ENCODE results near the gene LHFPL3. TPM values are rescaled to one million over a fixed set of nuclear protein-coding genes. Genes with fewer than 3 reads are reported as not detected.

Gene LHFPL3
- total and polyA plus RNA-seq, 9 of the 15 experiments (the other 6 are each of a cell fraction or from before 2014, with no cell fraction given), result 0.21 to 0.52 TPM; not detected in 7

DNA sequence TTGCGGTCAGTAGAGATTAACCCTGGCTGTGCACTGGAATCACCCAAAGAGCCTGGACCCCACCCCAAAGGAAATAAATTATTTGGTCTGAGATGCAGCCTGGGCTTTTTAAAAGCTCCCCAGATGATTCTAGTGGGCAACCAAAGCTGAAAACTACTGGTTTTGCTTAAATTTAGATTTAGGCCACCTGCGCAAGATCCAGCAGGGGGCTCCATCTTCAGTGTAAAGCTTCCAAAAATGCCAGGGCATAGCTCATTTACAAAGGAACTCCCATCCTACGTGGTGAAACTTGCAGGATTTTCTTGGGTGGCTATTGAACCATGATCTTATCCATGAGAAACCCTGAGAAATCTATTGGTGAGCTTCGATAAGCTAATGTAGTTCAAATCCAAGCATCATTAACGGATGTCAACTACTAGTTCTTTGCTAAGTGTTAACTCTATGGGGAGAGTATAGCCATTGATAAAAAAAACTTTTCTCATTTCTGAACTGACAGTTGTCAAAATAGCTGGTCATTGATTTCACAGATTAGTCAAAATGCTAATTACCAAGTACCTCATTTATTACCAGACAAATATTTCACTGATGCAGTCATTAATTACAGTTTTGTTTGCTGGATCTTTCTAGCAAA lies 315.3 kb downstream of the LHFPL3 start:
- DNase-seq (ENCODE audit: extremely low read depth in 1 of 4, low spot score in 3 of 4), result peak; percentile 15 to 35 (median 26)
- Histone ChIP-seq H2AFZ (ENCODE audit: low read depth, low read length) (no peak overlapping the region), H3K27me3 (ENCODE audit: control insufficient read depth in 2 of 2, insufficient read depth in 2 of 2, low read length in 2 of 2) (peaks cover 3 to 7% of the 10 kb centered on the region in 2 experiments; a peak in 3 of 5 replicates), H3K4me2 (ENCODE audit: insufficient read depth, low read length) (no peak overlapping the region), H3K79me2 (ENCODE audit: control insufficient read depth, insufficient read depth, low read length) (no peaks in the 10 kb centered on the region), H3K4me1 (replicated peaks in 1 of 2; ENCODE audit: control insufficient read depth in 2 of 2, insufficient read depth in 2 of 2, low read length in 2 of 2) (no peaks in the 10 kb centered on the region), H3K9me3 (replicated peaks; ENCODE audit: control insufficient read depth, insufficient read depth, low read depth, low read length) (no peaks in the 10 kb centered on the region), H3K9me1 (ENCODE audit: control insufficient read depth, insufficient read depth, low read length) (no peaks in the 10 kb centered on the region), H3K9ac (ENCODE audit: insufficient read depth in 1 of 2, low read depth in 2 of 2, low read length in 2 of 2) (no peak overlapping the region), H3K27ac (ENCODE audit: extremely low read depth, low read depth, low read length) (no peak overlapping the region), H3K36me3 (ENCODE audit: control insufficient read depth, insufficient read depth, low read length) (no peaks in the 10 kb centered on the region), H3K4me3 (no peak overlapping the region), H4K20me1 (replicated peaks; ENCODE audit: control insufficient read depth, insufficient read depth, low read length) (no peaks in the 10 kb centered on the region)
- no TSS peak for BruUV-seq (replicated peaks)
- peak; percentile 57 for ATAC-seq
- ChIA-PET CTCF (ENCODE audit: low intra/inter-chr PET ratio) (interaction anchor here (0.7 to 1.4 kb wide), 3 partner anchors 204 to 275 kb away, joined by 4 to 10 read pairs (median 5); no protein-coding TSS in a partner anchor), POLR2A (interaction anchor here (0.8 kb wide), 1 partner anchor 197 kb away, joined by 3 read pairs; no protein-coding TSS in a partner anchor)
- in situ Hi-C loops (cut with MboI) (no loop called here), intact Hi-C loops (cut with micrococcal nuclease) (loop anchor here (1.0 to 10.0 kb wide), 3 partner anchors 121 to 275 kb away; no protein-coding TSS in a partner anchor)
- peak; percentile 85 for FAIRE-seq
- 1% methylated on average over 5 of the region's 5 CpGs for WGBS (ENCODE audit: insufficient coverage, low coverage, missing lambda C conversion rate)
- no peak for TF ChIP-seq CHD4 (IDR thresholded peaks at IDR 0.05; ENCODE audit: insufficient read depth, insufficient replicate concordance, low read depth, low read length, poor library complexity, severe bottlenecking)
- TF ChIP-seq, protein P1, sequence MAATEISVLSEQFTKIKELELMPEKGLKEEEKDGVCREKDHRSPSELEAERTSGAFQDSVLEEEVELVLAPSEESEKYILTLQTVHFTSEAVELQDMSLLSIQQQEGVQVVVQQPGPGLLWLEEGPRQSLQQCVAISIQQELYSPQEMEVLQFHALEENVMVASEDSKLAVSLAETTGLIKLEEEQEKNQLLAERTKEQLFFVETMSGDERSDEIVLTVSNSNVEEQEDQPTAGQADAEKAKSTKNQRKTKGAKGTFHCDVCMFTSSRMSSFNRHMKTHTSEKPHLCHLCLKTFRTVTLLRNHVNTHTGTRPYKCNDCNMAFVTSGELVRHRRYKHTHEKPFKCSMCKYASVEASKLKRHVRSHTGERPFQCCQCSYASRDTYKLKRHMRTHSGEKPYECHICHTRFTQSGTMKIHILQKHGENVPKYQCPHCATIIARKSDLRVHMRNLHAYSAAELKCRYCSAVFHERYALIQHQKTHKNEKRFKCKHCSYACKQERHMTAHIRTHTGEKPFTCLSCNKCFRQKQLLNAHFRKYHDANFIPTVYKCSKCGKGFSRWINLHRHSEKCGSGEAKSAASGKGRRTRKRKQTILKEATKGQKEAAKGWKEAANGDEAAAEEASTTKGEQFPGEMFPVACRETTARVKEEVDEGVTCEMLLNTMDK (IDR thresholded peaks at IDR 0.05; ENCODE audit: borderline replicate concordance, insufficient read depth, low read depth, low read length, poor library complexity, severe bottlenecking), result peak; percentile 90
- no peak for TF ChIP-seq IRF2 (CRISPR knock-in tag; IDR thresholded peaks at IDR 0.05)
- no peak for TF ChIP-seq ZNF174 (CRISPR knock-in tag; IDR thresholded peaks at IDR 0.05)
- no peak for TF ChIP-seq E2F3 (CRISPR knock-in tag; IDR thresholded peaks at IDR 0.05)
- TF ChIP-seq ATF1 (CRISPR knock-in tag; IDR thresholded peaks at IDR 0.05), result no peak
- TF ChIP-seq ATF1 (tag; IDR thresholded peaks at IDR 0.05), result no peak
- TF ChIP-seq SMC3 (conservative IDR thresholded peaks at IDR 0.05; ENCODE audit: insufficient read depth, low read depth, low read length), result peak; percentile 35; the same call in 1 of the 2 replicates
- TF ChIP-seq, protein P2, sequence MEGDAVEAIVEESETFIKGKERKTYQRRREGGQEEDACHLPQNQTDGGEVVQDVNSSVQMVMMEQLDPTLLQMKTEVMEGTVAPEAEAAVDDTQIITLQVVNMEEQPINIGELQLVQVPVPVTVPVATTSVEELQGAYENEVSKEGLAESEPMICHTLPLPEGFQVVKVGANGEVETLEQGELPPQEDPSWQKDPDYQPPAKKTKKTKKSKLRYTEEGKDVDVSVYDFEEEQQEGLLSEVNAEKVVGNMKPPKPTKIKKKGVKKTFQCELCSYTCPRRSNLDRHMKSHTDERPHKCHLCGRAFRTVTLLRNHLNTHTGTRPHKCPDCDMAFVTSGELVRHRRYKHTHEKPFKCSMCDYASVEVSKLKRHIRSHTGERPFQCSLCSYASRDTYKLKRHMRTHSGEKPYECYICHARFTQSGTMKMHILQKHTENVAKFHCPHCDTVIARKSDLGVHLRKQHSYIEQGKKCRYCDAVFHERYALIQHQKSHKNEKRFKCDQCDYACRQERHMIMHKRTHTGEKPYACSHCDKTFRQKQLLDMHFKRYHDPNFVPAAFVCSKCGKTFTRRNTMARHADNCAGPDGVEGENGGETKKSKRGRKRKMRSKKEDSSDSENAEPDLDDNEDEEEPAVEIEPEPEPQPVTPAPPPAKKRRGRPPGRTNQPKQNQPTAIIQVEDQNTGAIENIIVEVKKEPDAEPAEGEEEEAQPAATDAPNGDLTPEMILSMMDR (IDR thresholded peaks at IDR 0.05 in 2 of 3, conservative IDR thresholded peaks at IDR 0.05 in 1 of 3; ENCODE audit: insufficient read depth in 2 of 3, low read depth in 1 of 3, low read length in 3 of 3), result peak; percentile 57 to 68 (median 66)
- no peak for TF ChIP-seq ZNF316 (IDR thresholded peaks at IDR 0.05)
- TF ChIP-seq ZNF76 (CRISPR knock-in tag; IDR thresholded peaks at IDR 0.05; ENCODE audit: borderline replicate concordance), result no peak
- TF ChIP-seq RAD21 (CRISPR knock-in tag; conservative IDR thresholded peaks at IDR 0.05 in 1 of 2, IDR thresholded peaks at IDR 0.05 in 1 of 2), result peak; percentile 51 to 59; a peak in 3 of 4 replicates
- TF ChIP-seq, protein P3, sequence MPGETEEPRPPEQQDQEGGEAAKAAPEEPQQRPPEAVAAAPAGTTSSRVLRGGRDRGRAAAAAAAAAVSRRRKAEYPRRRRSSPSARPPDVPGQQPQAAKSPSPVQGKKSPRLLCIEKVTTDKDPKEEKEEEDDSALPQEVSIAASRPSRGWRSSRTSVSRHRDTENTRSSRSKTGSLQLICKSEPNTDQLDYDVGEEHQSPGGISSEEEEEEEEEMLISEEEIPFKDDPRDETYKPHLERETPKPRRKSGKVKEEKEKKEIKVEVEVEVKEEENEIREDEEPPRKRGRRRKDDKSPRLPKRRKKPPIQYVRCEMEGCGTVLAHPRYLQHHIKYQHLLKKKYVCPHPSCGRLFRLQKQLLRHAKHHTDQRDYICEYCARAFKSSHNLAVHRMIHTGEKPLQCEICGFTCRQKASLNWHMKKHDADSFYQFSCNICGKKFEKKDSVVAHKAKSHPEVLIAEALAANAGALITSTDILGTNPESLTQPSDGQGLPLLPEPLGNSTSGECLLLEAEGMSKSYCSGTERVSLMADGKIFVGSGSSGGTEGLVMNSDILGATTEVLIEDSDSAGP (CRISPR knock-in tag; IDR thresholded peaks at IDR 0.05), result no peak
- TF ChIP-seq PTBP1 (IDR thresholded peaks at IDR 0.05; ENCODE audit: low read depth, low read length), result no peak
- TF ChIP-seq ARID1B (IDR thresholded peaks at IDR 0.05), result no peak
- no peak for TF ChIP-seq SMAD3 (CRISPR knock-in tag; conservative IDR thresholded peaks at IDR 0.05)
- no peak for TF ChIP-seq BRF1 (IDR thresholded peaks at IDR 0.05; ENCODE audit: borderline replicate concordance, extremely low read depth, insufficient read length)

Data from K562 (cell line).